Thyroid gland (tissue), 4 donors: Measurements from ENCODE around the gene P2RX4.

ENCODE experiments used
- CTCF ChIP-seq, 6 experiments: fragments of 200-600 bp in 3 of 6; fragments of 450-650 bp in 3 of 6; sonication (generic) in 3 of 6; IDR thresholded peaks; one replicate each; pipeline ENCODE4 v1.5.1; 2016 to 2019; ENCODE audit warnings: antibody characterized with exemption in 6 of 6, mild to moderate bottlenecking in 2 of 6, inconsistent platforms in 1 of 6, moderate library complexity in 1 of 6
- POLR2A ChIP-seq, 2 donors: fragments of 450-650 bp; IDR thresholded peaks; one replicate each; pipeline ENCODE4 v1.6.1; 2017; ENCODE audit warnings: antibody characterized with exemption in 2 of 2, mild to moderate bottlenecking in 2 of 2, moderate library complexity in 1 of 2

GRCh38 chr12:121162985-121163384, 46.9 kb upstream of the P2RX4 start:
- TF ChIP-seq CTCF (IDR thresholded peaks at IDR 0.05) = no peak
- TF ChIP-seq POLR2A (IDR thresholded peaks at IDR 0.05) = no peak
